K562 (cell line): ENCODE data around the gene UVRAG.
A peak's percentile ranks its signal among the peaks of the same experiment; 100 is the strongest.

Experiments
- CTCF ChIP-seq, 3 experiments: IDR thresholded peaks in 2 of 3; conservative IDR thresholded peaks in 1 of 3; 2 replicates each; pipeline ENCODE4 v1.5.1; 2011 to 2012; ENCODE audit warnings: low read length in 3 of 3, mild to moderate bottlenecking in 3 of 3, control low read depth in 2 of 3, improper control_type of control experiment in 1 of 3, inconsistent platforms in 1 of 3, low read depth in 1 of 3, mixed read lengths in 1 of 3, moderate library complexity in 1 of 3; ENCODE audit not compliant: insufficient read depth in 2 of 3
- HDAC3 ChIP-seq: fragments of 450-650 bp; IDR thresholded peaks from 2 replicates; pipeline ENCODE4 v1.6.1; 2018; ENCODE audit warnings: borderline replicate concordance, mild to moderate bottlenecking, moderate library complexity; ENCODE audit not compliant: partially characterized antibody
- KDM1A ChIP-seq, 2 experiments: fragments of 450-650 bp; IDR thresholded peaks; 2 replicates each; pipeline ENCODE4 v1.6.1; 2016; ENCODE audit warnings: mild to moderate bottlenecking in 2 of 2
- POLR2AphosphoS5 ChIP-seq: IDR thresholded peaks from 2 replicates; pipeline ENCODE4 v1.6.1; 2011; ENCODE audit warnings: mild to moderate bottlenecking, low read depth, low read length, moderate library complexity; ENCODE audit not compliant: control insufficient read depth, insufficient read depth
- SIN3A ChIP-seq, 2 experiments: fragments of 150-350 bp in 1 of 2; IDR thresholded peaks; 2 replicates each; pipeline ENCODE4 v1.6.1; 2011 to 2016; ENCODE audit warnings: borderline replicate concordance in 2 of 2, low read depth in 2 of 2, low read length in 2 of 2, mild to moderate bottlenecking in 2 of 2, moderate library complexity in 2 of 2; ENCODE audit not compliant: control insufficient read depth in 1 of 2
- SREBF1 ChIP-seq: fragments of 150-350 bp; IDR thresholded peaks from 2 replicates; pipeline ENCODE4 v1.6.1; 2014; ENCODE audit warnings: antibody characterized with exemption, low read depth, low read length, borderline replicate concordance
- STAT5B ChIP-seq: fragments of 250-450 bp; sonication (Bioruptor Pico); IDR thresholded peaks from 2 replicates; pipeline ENCODE4 v1.8.0; 2021; ENCODE audit warnings: mild to moderate bottlenecking, inconsistent platforms
- TAF1 ChIP-seq: IDR thresholded peaks from 2 replicates; pipeline ENCODE4 v1.6.1; 2011; ENCODE audit warnings: mild to moderate bottlenecking, low read length, moderate library complexity; ENCODE audit not compliant: insufficient read depth, control insufficient read depth, severe bottlenecking; ENCODE audit errors: extremely low read depth
- TFE3 ChIP-seq: fragments of 450-650 bp; formaldehyde crosslinking; IDR thresholded peaks from 2 replicates; pipeline ENCODE4 v1.4.0; 2020; ENCODE audit warnings: mild to moderate bottlenecking, mixed read lengths

DNA sequence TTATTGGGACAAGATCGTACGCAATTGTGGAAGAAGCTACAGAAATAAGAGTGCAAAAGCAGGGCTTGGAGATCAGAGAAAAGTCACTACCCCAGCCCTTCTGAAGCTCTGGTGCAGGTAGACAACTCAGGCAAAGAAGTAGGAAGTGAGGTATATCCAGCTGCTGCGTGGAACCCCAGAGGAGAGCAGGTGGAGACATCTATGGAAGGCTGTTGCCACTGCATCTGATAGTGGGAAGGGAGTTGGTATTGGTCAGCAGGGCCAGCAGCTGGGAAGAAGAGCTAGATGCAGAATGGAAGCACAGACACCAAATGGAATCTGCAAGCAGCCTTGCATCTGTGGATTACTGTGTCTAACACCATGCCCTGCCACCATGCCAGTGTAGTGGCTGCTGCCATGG is 226.2 kb downstream of the UVRAG start:
- TF ChIP-seq KDM1A (IDR thresholded peaks at IDR 0.05), result no peak
- TF ChIP-seq STAT5B (CRISPR knock-in tag), result no peak
- TF ChIP-seq POLR2AphosphoS5, result no peak
- TF ChIP-seq TFE3 (CRISPR knock-in tag), result no peak
- no peak for TF ChIP-seq HDAC3
- TF ChIP-seq SIN3A (IDR thresholded peaks at IDR 0.05; ENCODE audit: borderline replicate concordance in 2 of 2, control insufficient read depth in 1 of 2, low read depth in 2 of 2, low read length in 2 of 2), result no peak
- no peak for TF ChIP-seq SREBF1
- TF ChIP-seq TAF1, result no peak
- TF ChIP-seq CTCF (IDR thresholded peaks at IDR 0.05 in 2 of 3, conservative IDR thresholded peaks at IDR 0.05 in 1 of 3; ENCODE audit: insufficient read depth in 2 of 3, low read depth in 1 of 3, low read length in 3 of 3), result peak in 1 of 3 experiments; percentile 24; a peak in 1 of 6 replicates
